GM21529 (cell line): ENCODE measurements around the gene RNF213.
"Not testable (repeated sequence)": the region's sequence is repeated elsewhere in the genome, so short reads cannot be mapped to it uniquely, and the experiment has no call there.

ENCODE experiments used
- ATAC-seq: cut with Tn5 transposase; IDR thresholded peaks from one replicate; pipeline ENCODE4 v1.9.1; 2021; ENCODE audit not compliant: unreplicated experiment

Gene RNF213

GRCh38 chr17:80316927-80317705, 56.5 kb downstream of the RNF213 start:
- ATAC-seq, result no peak

- ATAC-seq, result no peak
These were observed 57.0 kb downstream of the RNF213 start for GRCh38 chr17:80317706-80317980.

GRCh38 chr17:80318166-80318565, 57.5 kb downstream of the RNF213 start:
- ATAC-seq, result no peak

GRCh38 chr17:80319262-80319998, 58.8 kb downstream of the RNF213 start:
- ATAC-seq, result no peak

- ATAC-seq, result no peak
These were observed 59.3 kb downstream of the RNF213 start for GRCh38 chr17:80319999-80320344.

- ATAC-seq, result no peak
These were observed 59.8 kb downstream of the RNF213 start for GRCh38 chr17:80320496-80320895.

GRCh38 chr17:80322864-80323263, 62.2 kb downstream of the RNF213 start:
- no peak for ATAC-seq

GRCh38 chr17:80323982-80324381, 63.3 kb downstream of the RNF213 start:
- no peak for ATAC-seq

- ATAC-seq, result no peak
These were observed 66.9 kb downstream of the RNF213 start for GRCh38 chr17:80327518-80327917.

- no peak for ATAC-seq
These were observed 68.2 kb downstream of the RNF213 start for GRCh38 chr17:80328634-80329380.

- ATAC-seq, result not testable (repeated sequence)
These were observed 68.8 kb downstream of the RNF213 start for GRCh38 chr17:80329421-80329820.

GRCh38 chr17:80330276-80330675, 69.6 kb downstream of the RNF213 start:
- no peak for ATAC-seq

- ATAC-seq, result not testable (repeated sequence)
These were observed 70.3 kb downstream of the RNF213 start for GRCh38 chr17:80330938-80331337.

- ATAC-seq, result no peak
These were observed 71.2 kb downstream of the RNF213 start for GRCh38 chr17:80331820-80332219.

- no peak for ATAC-seq
These were observed 76.7 kb downstream of the RNF213 start for GRCh38 chr17:80337195-80337895.

GRCh38 chr17:80339118-80339517, 78.5 kb downstream of the RNF213 start:
- ATAC-seq, result no peak

GRCh38 chr17:80339731-80340456, 79.2 kb downstream of the RNF213 start:
- no peak for ATAC-seq

GRCh38 chr17:80345321-80345720, 84.7 kb downstream of the RNF213 start:
- ATAC-seq, result no peak

- ATAC-seq, result no peak
These were observed 85.3 kb downstream of the RNF213 start for GRCh38 chr17:80345841-80346497.
